ENCODE measurements around the gene ZXDA. TPM values are rescaled to one million over a fixed set of nuclear protein-coding genes. Genes with fewer than 3 reads are reported as not detected.

ZXDA gene
- total RNA-seq, 1 experiment from 2014 or later, result not detected

DNA sequence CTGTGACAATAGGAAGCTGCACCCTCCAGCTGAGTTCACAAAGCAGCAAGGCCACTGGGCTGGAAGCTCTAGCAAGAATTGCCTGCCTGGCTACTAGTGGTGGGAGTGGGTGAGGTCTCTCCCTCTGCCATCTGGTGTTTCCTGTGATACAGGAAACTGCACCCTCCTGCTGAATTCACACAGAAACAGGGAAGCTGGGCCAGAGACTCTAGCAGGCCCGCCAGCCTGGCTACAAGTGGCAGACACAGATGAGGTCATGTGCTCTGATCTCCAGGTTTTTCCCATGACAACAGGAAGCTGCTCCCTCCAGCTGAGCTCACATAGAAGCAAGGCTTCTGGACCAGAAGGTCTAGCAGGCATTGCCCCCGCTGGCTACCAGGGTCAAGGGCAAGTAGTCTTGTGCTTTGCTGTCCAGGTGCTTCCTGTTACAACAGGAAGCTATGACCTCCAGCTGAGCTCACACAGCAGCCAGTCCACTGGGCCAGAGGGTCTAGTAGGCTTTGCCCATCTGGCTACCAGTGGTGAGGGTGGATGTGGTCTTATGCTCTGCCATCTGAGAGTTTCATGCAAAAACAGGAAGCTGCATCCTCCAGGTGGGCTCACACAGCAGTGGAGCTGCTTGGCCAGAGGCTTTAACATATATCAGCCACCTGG lies 41.5 kb upstream of the ZXDA start:
- no peaks in the 10 kb centered on the region for H3K4me1 ChIP-seq (ENCODE audit: insufficient read depth, low read length)
- H3K27me3 Mint-ChIP-seq (ENCODE audit: low read depth), result no peaks in the 10 kb centered on the region; the same call in 1 of the 2 replicates
- H3K9me3 Mint-ChIP-seq, result peaks cover 91 to 97% of the 10 kb centered on the region in 2 experiments

More for the DNA sequence above, 41.5 kb upstream of the ZXDA start:
- no peak overlapping the region for H4K8ac ChIP-seq (replicated peaks; ENCODE audit: insufficient read length, low read depth, low read length)
- Mint-ChIP-seq H3K4me3 (no peak overlapping the region), H3K36me3 (ENCODE audit: insufficient read depth in 1 of 3, low read depth in 3 of 3) (peaks cover 13 to 18% (median 15%) of the 10 kb centered on the region in 3 experiments; a peak in 6 of 7 replicates), H3K27ac (no peak overlapping the region), H3K4me1 (no peaks in the 10 kb centered on the region)
- H2BK120ac ChIP-seq (ENCODE audit: low read depth, low read length, poor library complexity, severe bottlenecking), result no peak overlapping the region
- H3K79me1 ChIP-seq (ENCODE audit: insufficient read depth, low read depth, low read length, poor library complexity, severe bottlenecking), result no peaks in the 10 kb centered on the region
- H4K5ac ChIP-seq (ENCODE audit: insufficient read length, low read depth, low read length), result no peak overlapping the region
- TF ChIP-seq, protein P1, sequence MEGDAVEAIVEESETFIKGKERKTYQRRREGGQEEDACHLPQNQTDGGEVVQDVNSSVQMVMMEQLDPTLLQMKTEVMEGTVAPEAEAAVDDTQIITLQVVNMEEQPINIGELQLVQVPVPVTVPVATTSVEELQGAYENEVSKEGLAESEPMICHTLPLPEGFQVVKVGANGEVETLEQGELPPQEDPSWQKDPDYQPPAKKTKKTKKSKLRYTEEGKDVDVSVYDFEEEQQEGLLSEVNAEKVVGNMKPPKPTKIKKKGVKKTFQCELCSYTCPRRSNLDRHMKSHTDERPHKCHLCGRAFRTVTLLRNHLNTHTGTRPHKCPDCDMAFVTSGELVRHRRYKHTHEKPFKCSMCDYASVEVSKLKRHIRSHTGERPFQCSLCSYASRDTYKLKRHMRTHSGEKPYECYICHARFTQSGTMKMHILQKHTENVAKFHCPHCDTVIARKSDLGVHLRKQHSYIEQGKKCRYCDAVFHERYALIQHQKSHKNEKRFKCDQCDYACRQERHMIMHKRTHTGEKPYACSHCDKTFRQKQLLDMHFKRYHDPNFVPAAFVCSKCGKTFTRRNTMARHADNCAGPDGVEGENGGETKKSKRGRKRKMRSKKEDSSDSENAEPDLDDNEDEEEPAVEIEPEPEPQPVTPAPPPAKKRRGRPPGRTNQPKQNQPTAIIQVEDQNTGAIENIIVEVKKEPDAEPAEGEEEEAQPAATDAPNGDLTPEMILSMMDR (conservative IDR thresholded peaks at IDR 0.05), result no peak
- no peak for DNase-seq
- H2AK5ac ChIP-seq (ENCODE audit: insufficient read length, low read length), result no peak overlapping the region
- H2BK15ac ChIP-seq (ENCODE audit: low read depth, low read length), result no peak overlapping the region
- H3K9ac ChIP-seq (ENCODE audit: extremely low read depth, insufficient read length, low read length), result no peak overlapping the region
- no peak overlapping the region for H2BK5ac ChIP-seq (ENCODE audit: insufficient read length, low read length)
- H4K20me1 ChIP-seq (ENCODE audit: control insufficient read depth, insufficient read depth, insufficient read length), result no peaks in the 10 kb centered on the region
- H3K4ac ChIP-seq (ENCODE audit: low read depth, low read length), result no peak overlapping the region
- H3K18ac ChIP-seq (ENCODE audit: insufficient read length, low read depth, low read length), result no peak overlapping the region
- H3K23ac ChIP-seq (ENCODE audit: insufficient read length, low read depth, low read length), result no peak overlapping the region
- H3T11ph ChIP-seq (ENCODE audit: low read length), result no peak overlapping the region
- H3K27me3 ChIP-seq (ENCODE audit: insufficient read depth, low read length), result no peaks in the 10 kb centered on the region
- no peak overlapping the region for H3K4me2 ChIP-seq (ENCODE audit: insufficient read depth, insufficient read length, low read length)
- no peak overlapping the region for H4K91ac ChIP-seq (ENCODE audit: insufficient read length, low read depth, low read length)
- no peak overlapping the region for H3K56ac ChIP-seq (ENCODE audit: insufficient read length, low read depth, low read length)
- H2AFZ ChIP-seq (ENCODE audit: low read length), result no peak overlapping the region
- H2BK12ac ChIP-seq (ENCODE audit: insufficient read length, low read depth, low read length), result no peak overlapping the region
- no peak overlapping the region for H3K27ac ChIP-seq (ENCODE audit: insufficient read length, low read depth, low read length)
- H3K9me3 ChIP-seq (ENCODE audit: control insufficient read depth, low read depth, low read length), result peaks cover 40% of the 10 kb centered on the region
- no CpG with 5 or more reads among the region's 2 CpGs for WGBS (ENCODE audit: extremely low coverage, insufficient read length, low lambda C conversion rate)
- no peaks in the 10 kb centered on the region for H3K23me2 ChIP-seq (ENCODE audit: insufficient read length, low read depth, low read length, poor library complexity, severe bottlenecking)
- H3K14ac ChIP-seq (ENCODE audit: insufficient read depth, low read length), result no peak overlapping the region
- H3K79me2 ChIP-seq (ENCODE audit: insufficient read depth, low read length), result no peaks in the 10 kb centered on the region
- no peak overlapping the region for H2BK20ac ChIP-seq (ENCODE audit: low read depth, low read length, poor library complexity, severe bottlenecking)

All from H9 (cell line).